Measurements from ENCODE around the gene DHRS12.

DHRS12 gene

GRCh38 chr13:51721496-51721895 lies 82.5 kb downstream of the DHRS12 start:
- TF ChIP-seq, protein P1, sequence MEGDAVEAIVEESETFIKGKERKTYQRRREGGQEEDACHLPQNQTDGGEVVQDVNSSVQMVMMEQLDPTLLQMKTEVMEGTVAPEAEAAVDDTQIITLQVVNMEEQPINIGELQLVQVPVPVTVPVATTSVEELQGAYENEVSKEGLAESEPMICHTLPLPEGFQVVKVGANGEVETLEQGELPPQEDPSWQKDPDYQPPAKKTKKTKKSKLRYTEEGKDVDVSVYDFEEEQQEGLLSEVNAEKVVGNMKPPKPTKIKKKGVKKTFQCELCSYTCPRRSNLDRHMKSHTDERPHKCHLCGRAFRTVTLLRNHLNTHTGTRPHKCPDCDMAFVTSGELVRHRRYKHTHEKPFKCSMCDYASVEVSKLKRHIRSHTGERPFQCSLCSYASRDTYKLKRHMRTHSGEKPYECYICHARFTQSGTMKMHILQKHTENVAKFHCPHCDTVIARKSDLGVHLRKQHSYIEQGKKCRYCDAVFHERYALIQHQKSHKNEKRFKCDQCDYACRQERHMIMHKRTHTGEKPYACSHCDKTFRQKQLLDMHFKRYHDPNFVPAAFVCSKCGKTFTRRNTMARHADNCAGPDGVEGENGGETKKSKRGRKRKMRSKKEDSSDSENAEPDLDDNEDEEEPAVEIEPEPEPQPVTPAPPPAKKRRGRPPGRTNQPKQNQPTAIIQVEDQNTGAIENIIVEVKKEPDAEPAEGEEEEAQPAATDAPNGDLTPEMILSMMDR (IDR thresholded peaks at IDR 0.05): no peak
- Histone ChIP-seq H3K4me1 (ENCODE audit: control insufficient read depth in 1 of 2, insufficient read depth in 1 of 2, low read depth in 1 of 2, low read length in 1 of 2) (no peaks in the 10 kb centered on the region), H3K9me3 (no peaks in the 10 kb centered on the region), H3K4me3 (ENCODE audit: low read depth in 1 of 2, low read length in 1 of 2) (no peak overlapping the region), H3K36me3 (peaks cover 38% of the 10 kb centered on the region), H3K27ac (no peak overlapping the region), H3K27me3 (no peaks in the 10 kb centered on the region)

DNA sequence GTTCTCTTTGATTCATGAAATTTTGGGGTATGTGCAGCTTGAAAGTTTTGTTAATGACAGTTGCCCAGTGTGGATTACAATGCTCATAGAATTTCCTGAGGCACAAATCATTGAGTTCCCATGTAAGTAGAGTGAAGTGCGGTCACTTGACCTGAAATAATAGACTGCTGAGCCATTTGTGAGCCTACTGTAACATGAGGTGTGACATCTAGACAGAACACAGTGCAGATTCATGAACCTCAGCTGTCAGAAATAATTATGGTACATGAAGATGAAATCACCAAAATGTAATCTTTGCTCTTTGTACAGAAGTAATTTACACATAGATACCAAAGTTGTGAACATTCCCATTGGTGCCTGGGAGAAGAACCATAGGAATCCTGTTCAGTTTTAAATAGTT lies 84.6 kb downstream of the DHRS12 start:
- no peak overlapping the region for H3K27ac ChIP-seq

More for the DNA sequence above, 84.6 kb downstream of the DHRS12 start:
- Histone ChIP-seq H3K36me3 (peaks cover 25% of the 10 kb centered on the region), H3K27me3 (no peaks in the 10 kb centered on the region), H3K4me3 (ENCODE audit: low read depth in 1 of 2, low read length in 1 of 2) (no peak overlapping the region), H3K4me1 (ENCODE audit: control insufficient read depth in 1 of 2, insufficient read depth in 1 of 2, low read depth in 1 of 2, low read length in 1 of 2) (peaks cover 3 to 5% of the 10 kb centered on the region in 2 experiments), H3K9me3 (no peaks in the 10 kb centered on the region)
- TF ChIP-seq, protein P1 (IDR thresholded peaks at IDR 0.05): no peak

All from neutrophil (primary cell).